GM12878 (cell line): ENCODE measurements around the gene SCRT2. TPM values are rescaled to one million over a fixed set of nuclear protein-coding genes. Genes with fewer than 3 reads are reported as not detected.

Experiments
- ATAC-seq: fragments of 200-7000 bp; cut with Tn5 transposase; 3 replicates; pipeline ENCODE4 v1.9.1; 2020; ENCODE audit warnings: mild to moderate bottlenecking, moderate library complexity
- BruUV-seq: library from RNA; stranded (reverse); fragments of 400-500 nt; replicated peaks from 2 replicates; lab custom pipeline; 2021; lab: Mats Ljungman, UMichigan
- CTCF ChIA-PET: fragments of 300-600 bp; sonication (Branson Sonifier 250); formaldehyde crosslinking; extraction: SDS; loops from one replicate; lab custom pipeline; 2021; ENCODE audit warnings: inconsistent platforms; lab: Yijun Ruan, JAX
- POLR2A ChIA-PET: fragments of 350-600 bp; formaldehyde crosslinking; extraction: SDS; loops from one replicate; lab custom pipeline; 2021; ENCODE audit warnings: inconsistent platforms; lab: Charles Lee
- RAD21 ChIA-PET: fragments of 300-600 bp; sonication (Branson Sonifier 250); formaldehyde crosslinking; loops from one replicate; lab custom pipeline; 2023; ENCODE audit warnings: antibody characterized with exemption; ENCODE audit not compliant: unreplicated experiment; lab: Charles Lee
- SMC1A ChIA-PET: fragments of 300-600 bp; sonication (Branson Sonifier 250); formaldehyde crosslinking; loops from one replicate; lab custom pipeline; 2023; ENCODE audit not compliant: unreplicated experiment, uncharacterized antibody; lab: Charles Lee
- DNase-seq: peaks from one replicate; pipeline ENCODE4 v3.0.0-alpha.2; 2011; ENCODE audit warnings: low read depth, low spot score
- FAIRE-seq: peaks from 3 replicates; lab custom pipeline; 2011; peaks lifted over from hg19 to GRCh38; lab: Jason Lieb, UNC
- H2AFZ ChIP-seq: 2 replicates; pipeline ENCODE4 v1.6.0; 2011; ENCODE audit warnings: low read depth, low read length, control low read depth; ENCODE audit not compliant: control insufficient read depth
- H3K27ac ChIP-seq: 2 replicates; pipeline ENCODE4 v1.5.1; 2011; ENCODE audit warnings: control low read depth; ENCODE audit not compliant: control insufficient read depth, insufficient read depth
- H3K27me3 ChIP-seq, 2 experiments: replicated peaks in 1 of 2; 2 replicates each; pipeline versions ENCODE4 v1.6.0 to v1.6.1; 2011; ENCODE audit warnings: low read length in 1 of 2; ENCODE audit not compliant: control insufficient read depth in 2 of 2, insufficient read depth in 2 of 2
- H3K36me3 ChIP-seq, 2 experiments: 2 replicates each; pipeline ENCODE4 v1.5.1; 2011; ENCODE audit warnings: low read length in 1 of 2; ENCODE audit not compliant: control insufficient read depth in 2 of 2, insufficient read depth in 2 of 2
- H3K4me1 ChIP-seq: 2 replicates; pipeline ENCODE4 v1.6.1; 2011; ENCODE audit warnings: mild to moderate bottlenecking, low read length, moderate library complexity, mixed read lengths; ENCODE audit not compliant: control insufficient read depth, insufficient read depth
- H3K4me2 ChIP-seq: 2 replicates; pipeline ENCODE4 v1.6.0; 2011; ENCODE audit warnings: control low read depth; ENCODE audit not compliant: control insufficient read depth, insufficient read depth
- H3K4me3 ChIP-seq: fragments of 200-600 bp; sonication (generic); 2 replicates; pipeline ENCODE4 v1.5.1; 2016
- H3K79me2 ChIP-seq: 2 replicates; pipeline ENCODE4 v1.6.0; 2011; ENCODE audit warnings: low read length; ENCODE audit not compliant: control insufficient read depth, insufficient read depth
- H3K9ac ChIP-seq: 2 replicates; pipeline ENCODE4 v1.8.0; 2011; ENCODE audit warnings: low read length, control low read depth, mixed read lengths; ENCODE audit not compliant: control insufficient read depth, insufficient read depth
- H3K9me3 ChIP-seq: replicated peaks from 3 replicates; pipeline ENCODE4 v1.5.1; 2011; ENCODE audit warnings: mild to moderate bottlenecking, low read length; ENCODE audit not compliant: control insufficient read depth, insufficient read depth
- H4K20me1 ChIP-seq: 2 replicates; pipeline ENCODE4 v1.6.0; 2011; ENCODE audit not compliant: control insufficient read depth, insufficient read depth
- CREM ChIP-seq: IDR thresholded peaks from 2 replicates; pipeline ENCODE4 v1.6.1; 2014; ENCODE audit warnings: antibody characterized with exemption, low read depth
- NFIC ChIP-seq: IDR thresholded peaks from 2 replicates; pipeline ENCODE4 v1.6.1; 2012; ENCODE audit warnings: low read depth, mild to moderate bottlenecking, inconsistent platforms, low read length, moderate library complexity
- SUZ12 ChIP-seq: fragments of 200-600 bp; sonication (generic); IDR thresholded peaks from one replicate; pipeline ENCODE4 v1.6.1; 2018; ENCODE audit warnings: antibody characterized with exemption, mild to moderate bottlenecking; ENCODE audit not compliant: unreplicated experiment
- TARDBP ChIP-seq: IDR thresholded peaks from 2 replicates; pipeline ENCODE4 v1.6.1; 2016; ENCODE audit warnings: borderline replicate concordance
- ZNF24 ChIP-seq: fragments of 450-650 bp; IDR thresholded peaks from 2 replicates; pipeline ENCODE4 v1.6.1; 2017; ENCODE audit warnings: antibody characterized with exemption, mild to moderate bottlenecking
- WGBS: methylation state at CpG from one replicate; pipeline ENCODE4 v1.1.6; 2016; ENCODE audit warnings: low lambda C conversion rate; ENCODE audit not compliant: insufficient replicate concordance, insufficient coverage; ENCODE audit errors: missing lambda C conversion rate; 5-methylcytosine and 5-hydroxymethylcytosine counted together
- in situ Hi-C: fragments of 300-500 bp; cut with MboI; formaldehyde crosslinking; loops from 9 replicates; pipeline ENCODE4 v1.14.3; 2018; ENCODE audit warnings: mixed read lengths
- intact Hi-C: fragments of 100-400 bp; cut with micrococcal nuclease; formaldehyde crosslinking; loops from one replicate; pipeline ENCODE4 v1.14.2; 2022; ENCODE audit not compliant: unreplicated experiment
- polyA plus RNA-seq, 11 experiments: library from polyadenylated mRNA; depleted of rRNA in 4 of 11; unstranded in 6 of 11; stranded (reverse) in 5 of 11; fragments of >200 nt; fragmentation: Nextera tagmentation in 4 of 11; fragmentation: Illumina TruSeq in 1 of 11; extraction: Ambion mirVana in 4 of 11; extraction: Trizol in 1 of 11; gene quantifications; 1 replicate in 1 of 11; 2 replicates in 10 of 11; pipeline versions ENCODE4 v1.2.1 to v1.2.3, GENCODE V29; 2011 to 2016; ENCODE audit warnings: inconsistent platforms in 2 of 11, missing spikeins in 2 of 11, low read depth in 1 of 11
- total RNA-seq, 4 experiments: library from RNA; depleted of rRNA in 3 of 4; stranded (reverse); fragments of >200 nt in 3 of 4; fragmentation: Illumina TruSeq in 1 of 4; extraction: Trizol in 1 of 4; gene quantifications; 2 replicates each; pipeline versions ENCODE4 v1.2.1 to v1.2.3, GENCODE V29; 2013 to 2021

SCRT2 gene
- total and polyA plus RNA-seq, 10 of the 15 experiments (the other 5 are each of a cell fraction or from before 2014, with no cell fraction given) = not detected

- FAIRE-seq = no peak
- ChIA-PET CTCF (interaction anchor here (0.6 to 7.5 kb wide), 40 partner anchors 11 to 1884 kb away, joined by 3 to 190 read pairs (median 5); partner anchors contain the start of gene CSNK2A1), RAD21 (interaction anchor here (0.7 to 4.3 kb wide), 19 partner anchors 22 to 311 kb away, joined by 3 to 35 read pairs (median 5); partner anchors contain the start of gene CSNK2A1), POLR2A (interaction anchor here (1.1 kb wide), 1 partner anchor 83 kb away, joined by 3 read pairs; no protein-coding TSS in a partner anchor), SMC1A (interaction anchor here (0.8 to 5.2 kb wide), 21 partner anchors 11 to 290 kb away, joined by 3 to 75 read pairs (median 5); partner anchors contain the start of gene CSNK2A1)
- peaks cover 0 to 4% of the 10 kb centered on the region in 2 experiments; a peak in 3 of 4 replicates for H3K36me3 ChIP-seq
- no peak overlapping the region for H3K27ac ChIP-seq
- TF ChIP-seq ZNF24 = no peak
- TF ChIP-seq TARDBP = no peak
- no peak for TF ChIP-seq NFIC
- TF ChIP-seq CREM = no peak
- TF ChIP-seq SUZ12 = no peak
- no peak overlapping the region for H2AFZ ChIP-seq
- no peaks in the 10 kb centered on the region for H3K79me2 ChIP-seq
- H4K20me1 ChIP-seq = no peaks in the 10 kb centered on the region
- no peaks in the 10 kb centered on the region for H3K27me3 ChIP-seq
- H3K4me1 ChIP-seq = no peaks in the 10 kb centered on the region
- no peaks in the 10 kb centered on the region for H3K9me3 ChIP-seq
- intact Hi-C loops = loop anchor here (1.0 kb wide), 2 partner anchors 84 to 291 kb away; no protein-coding TSS in a partner anchor
- ATAC-seq = no peak
- WGBS = 82% methylated on average over 11 of the region's 11 CpGs
- in situ Hi-C loops = loop anchor here (5.0 kb wide), 2 partner anchors 83 to 293 kb away; no protein-coding TSS in a partner anchor
- DNase-seq = no peak
- H3K9ac ChIP-seq = no peak overlapping the region
- no TSS peak for BruUV-seq
- no peak overlapping the region for H3K4me2 ChIP-seq
- H3K4me3 ChIP-seq = no peak overlapping the region
These were observed 30.8 kb downstream of the SCRT2 start for GRCh38 chr20:644692-645317.
